ENCODE measurements around the gene PRPS1. TPM values are rescaled to one million over a fixed set of nuclear protein-coding genes. Genes with fewer than 3 reads are reported as not detected.
"Not testable (repeated sequence)": the region's sequence is repeated elsewhere in the genome, so short reads cannot be mapped to it uniquely, and the experiment has no call there.

The PRPS1 gene
- total RNA-seq, 2 donors from 2014 or later, result 58.6 to 107 TPM

- Mint-ChIP-seq H3K27ac (peak overlapping the region; percentile 98), H3K4me1 (peaks cover 14% of the 10 kb centered on the region), H3K27me3 (no peaks in the 10 kb centered on the region), H3K36me3 (ENCODE audit: low read depth) (peaks cover 27% of the 10 kb centered on the region), H3K9me3 (no peaks in the 10 kb centered on the region), H3K4me3 (peak overlapping the region; percentile 88)
- peak; percentile 25 for ATAC-seq (replicated peaks)
These were observed 46.4 kb downstream of the PRPS1 start for GRCh38 chrX:107674480-107675364.

GRCh38 chrX:107675365-107675654, 47.0 kb downstream of the PRPS1 start:
- peak overlapping the region; percentile 98 for H3K27ac Mint-ChIP-seq
- peaks cover 27% of the 10 kb centered on the region for H3K36me3 Mint-ChIP-seq (ENCODE audit: low read depth)
- ATAC-seq (replicated peaks), result no peak
- H3K4me1 Mint-ChIP-seq, result peaks cover 18% of the 10 kb centered on the region
- peak overlapping the region; percentile 88 for H3K4me3 Mint-ChIP-seq
- no peaks in the 10 kb centered on the region for H3K27me3 Mint-ChIP-seq
- H3K9me3 Mint-ChIP-seq, result no peaks in the 10 kb centered on the region

GRCh38 chrX:107675823-107676555, 47.7 kb downstream of the PRPS1 start:
- Mint-ChIP-seq H3K27me3 (no peaks in the 10 kb centered on the region), H3K4me3 (peak overlapping the region; percentile 88), H3K36me3 (ENCODE audit: low read depth) (peaks cover 27% of the 10 kb centered on the region), H3K27ac (peak overlapping the region; percentile 98), H3K4me1 (peaks cover 25% of the 10 kb centered on the region), H3K9me3 (no peaks in the 10 kb centered on the region)
- ATAC-seq (replicated peaks), result no peak

GRCh38 chrX:107676559-107677378, 48.5 kb downstream of the PRPS1 start:
- no peaks in the 10 kb centered on the region for H3K9me3 Mint-ChIP-seq
- H3K27ac Mint-ChIP-seq, result peak overlapping the region; percentile 98
- ATAC-seq (replicated peaks), result peak; percentile 27
- no peaks in the 10 kb centered on the region for H3K27me3 Mint-ChIP-seq
- peak overlapping the region; percentile 88 for H3K4me3 Mint-ChIP-seq
- peaks cover 27% of the 10 kb centered on the region for H3K36me3 Mint-ChIP-seq (ENCODE audit: low read depth)
- H3K4me1 Mint-ChIP-seq, result peaks cover 25% of the 10 kb centered on the region

GRCh38 chrX:107677501-107677901, 49.2 kb downstream of the PRPS1 start:
- no peak for ATAC-seq (replicated peaks)

GRCh38 chrX:107677909-107678308, 49.6 kb downstream of the PRPS1 start:
- no peaks in the 10 kb centered on the region for H3K27me3 Mint-ChIP-seq
- peaks cover 24% of the 10 kb centered on the region for H3K36me3 Mint-ChIP-seq (ENCODE audit: low read depth)
- ATAC-seq (replicated peaks), result no peak
- no peaks in the 10 kb centered on the region for H3K9me3 Mint-ChIP-seq
- peaks cover 25% of the 10 kb centered on the region for H3K4me1 Mint-ChIP-seq
- peak overlapping the region; percentile 98 for H3K27ac Mint-ChIP-seq
- H3K4me3 Mint-ChIP-seq, result peak overlapping the region; percentile 88

More at GRCh38 chrX:107677501-107677901, 49.2 kb downstream of the PRPS1 start:
- no peaks in the 10 kb centered on the region for H3K27me3 Mint-ChIP-seq
- peaks cover 25% of the 10 kb centered on the region for H3K4me1 Mint-ChIP-seq
- peak overlapping the region; percentile 98 for H3K27ac Mint-ChIP-seq
- peaks cover 27% of the 10 kb centered on the region for H3K36me3 Mint-ChIP-seq (ENCODE audit: low read depth)
- H3K9me3 Mint-ChIP-seq, result no peaks in the 10 kb centered on the region
- peak overlapping the region; percentile 88 for H3K4me3 Mint-ChIP-seq

GRCh38 chrX:107678957-107679740, 50.8 kb downstream of the PRPS1 start:
- H3K4me3 Mint-ChIP-seq, result peak overlapping the region; percentile 88
- peak; percentile 25 for ATAC-seq (replicated peaks)
- peaks cover 37% of the 10 kb centered on the region for H3K4me1 Mint-ChIP-seq
- no peaks in the 10 kb centered on the region for H3K27me3 Mint-ChIP-seq
- no peaks in the 10 kb centered on the region for H3K9me3 Mint-ChIP-seq
- H3K36me3 Mint-ChIP-seq (ENCODE audit: low read depth), result peaks cover 20% of the 10 kb centered on the region
- H3K27ac Mint-ChIP-seq, result peak overlapping the region; percentile 98

GRCh38 chrX:107682256-107682655, 53.9 kb downstream of the PRPS1 start:
- Mint-ChIP-seq H3K27me3 (no peaks in the 10 kb centered on the region), H3K27ac (peak overlapping the region; percentile 28), H3K4me1 (peaks cover 31% of the 10 kb centered on the region), H3K9me3 (no peaks in the 10 kb centered on the region), H3K36me3 (ENCODE audit: low read depth) (no peaks in the 10 kb centered on the region), H3K4me3 (no peak overlapping the region)
- no peak for ATAC-seq (replicated peaks)

GRCh38 chrX:107683124-107683895, 55.0 kb downstream of the PRPS1 start:
- Mint-ChIP-seq H3K27me3 (no peaks in the 10 kb centered on the region), H3K4me3 (no peak overlapping the region)
- ATAC-seq (replicated peaks), result no peak

GRCh38 chrX:107683931-107684330, 55.6 kb downstream of the PRPS1 start:
- Mint-ChIP-seq H3K27me3 (no peaks in the 10 kb centered on the region), H3K9me3 (no peaks in the 10 kb centered on the region), H3K36me3 (ENCODE audit: low read depth) (no peaks in the 10 kb centered on the region), H3K4me1 (peaks cover 27% of the 10 kb centered on the region), H3K27ac (peak overlapping the region; percentile 25), H3K4me3 (peak overlapping the region; percentile 34)
- ATAC-seq (replicated peaks), result no peak

More at GRCh38 chrX:107683124-107683895, 55.0 kb downstream of the PRPS1 start:
- Mint-ChIP-seq H3K27ac (peak overlapping the region; percentile 28), H3K36me3 (ENCODE audit: low read depth) (no peaks in the 10 kb centered on the region), H3K4me1 (peaks cover 29% of the 10 kb centered on the region), H3K9me3 (no peaks in the 10 kb centered on the region)

- ATAC-seq (replicated peaks), result peak; percentile 86
- Mint-ChIP-seq H3K9me3 (no peaks in the 10 kb centered on the region), H3K4me1 (peaks cover 27% of the 10 kb centered on the region), H3K27me3 (no peaks in the 10 kb centered on the region), H3K36me3 (ENCODE audit: low read depth) (no peaks in the 10 kb centered on the region), H3K27ac (no peak overlapping the region), H3K4me3 (peak overlapping the region; percentile 34)
These were observed 56.7 kb downstream of the PRPS1 start for GRCh38 chrX:107684956-107685385.

GRCh38 chrX:107685586-107685985, 57.3 kb downstream of the PRPS1 start:
- not testable (repeated sequence) for ATAC-seq (replicated peaks); H3K27me3 Mint-ChIP-seq; H3K27ac Mint-ChIP-seq; H3K4me3 Mint-ChIP-seq; H3K9me3 Mint-ChIP-seq; H3K36me3 Mint-ChIP-seq (ENCODE audit: low read depth)
- peaks cover 21% of the 10 kb centered on the region for H3K4me1 Mint-ChIP-seq

GRCh38 chrX:107686026-107686425, 57.7 kb downstream of the PRPS1 start:
- Mint-ChIP-seq H3K27ac (no peak overlapping the region), H3K4me3 (no peak overlapping the region), H3K4me1 (peaks cover 16% of the 10 kb centered on the region), H3K36me3 (ENCODE audit: low read depth) (no peaks in the 10 kb centered on the region), H3K9me3 (no peaks in the 10 kb centered on the region), H3K27me3 (no peaks in the 10 kb centered on the region)
- ATAC-seq (replicated peaks), result no peak

All from activated T-helper 17 cell treated with anti-CD3 and anti-CD28 coated beads, Interleukin-2, amount 50 U/mL, for 72 hours (primary cell).